Epithelial cell of esophagus (primary cell): ENCODE measurements around the gene NHSL1.

ENCODE experiments used
- DNase-seq: peaks from one replicate; pipeline ENCODE4 v3.0.0; 2010; ENCODE audit warnings: low read depth
- H3K4me3 ChIP-seq: 2 replicates; pipeline ENCODE4 v1.5.1; 2011; ENCODE audit warnings: mild to moderate bottlenecking, low read length, control low read depth
- TF ChIP-seq, protein P1 (sequence below): IDR thresholded peaks from 2 replicates; pipeline ENCODE4 v1.5.1; 2011; ENCODE audit warnings: low read depth, mild to moderate bottlenecking, low read length, control low read depth, inconsistent platforms; ENCODE audit not compliant: insufficient read depth; ENCODE audit errors: missing control alignments

NHSL1 gene

DNA sequence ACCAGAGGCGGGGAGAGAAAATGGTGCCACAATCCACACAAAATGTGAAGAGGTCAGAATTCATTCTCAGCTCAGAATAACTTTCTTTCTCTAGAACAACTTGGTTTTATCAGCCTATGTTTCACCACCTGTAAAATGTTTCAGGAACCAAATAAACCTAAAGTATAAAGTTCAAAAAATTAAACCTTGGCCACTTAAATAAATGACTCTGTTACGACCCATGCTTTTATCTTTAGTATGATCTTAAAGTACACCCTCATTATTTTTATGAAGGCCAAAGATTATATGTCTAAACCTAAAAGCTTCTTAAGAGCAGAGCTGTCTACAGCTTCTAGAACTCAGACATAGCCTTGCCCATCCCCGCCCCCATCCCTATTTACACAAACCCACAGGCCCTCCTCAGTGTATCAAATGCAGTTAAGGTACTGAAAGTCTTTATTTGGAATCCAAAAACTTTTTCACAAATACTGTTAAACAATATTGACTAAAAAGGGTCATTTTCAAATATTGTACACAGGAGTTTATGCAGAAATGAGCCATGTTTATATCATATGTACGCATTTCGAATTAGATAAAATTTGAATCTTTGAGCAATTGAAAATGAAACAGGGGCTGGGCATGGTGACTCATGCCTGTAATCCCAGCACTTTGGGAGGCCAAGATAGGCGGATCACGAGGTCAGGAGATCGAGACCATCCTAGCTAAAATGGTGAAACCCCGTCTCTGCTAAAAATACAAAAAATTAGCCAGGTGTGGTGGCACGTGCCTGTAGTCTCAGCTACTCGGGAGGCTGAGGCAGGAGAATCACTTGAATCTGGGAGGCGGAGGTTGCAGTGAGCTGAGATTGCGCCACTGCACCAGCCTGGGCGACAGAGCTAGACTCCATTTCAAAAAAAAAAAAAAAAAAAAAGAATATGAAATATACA lies 5.7 kb upstream of the NHSL1 start:
- TF ChIP-seq, protein P1, sequence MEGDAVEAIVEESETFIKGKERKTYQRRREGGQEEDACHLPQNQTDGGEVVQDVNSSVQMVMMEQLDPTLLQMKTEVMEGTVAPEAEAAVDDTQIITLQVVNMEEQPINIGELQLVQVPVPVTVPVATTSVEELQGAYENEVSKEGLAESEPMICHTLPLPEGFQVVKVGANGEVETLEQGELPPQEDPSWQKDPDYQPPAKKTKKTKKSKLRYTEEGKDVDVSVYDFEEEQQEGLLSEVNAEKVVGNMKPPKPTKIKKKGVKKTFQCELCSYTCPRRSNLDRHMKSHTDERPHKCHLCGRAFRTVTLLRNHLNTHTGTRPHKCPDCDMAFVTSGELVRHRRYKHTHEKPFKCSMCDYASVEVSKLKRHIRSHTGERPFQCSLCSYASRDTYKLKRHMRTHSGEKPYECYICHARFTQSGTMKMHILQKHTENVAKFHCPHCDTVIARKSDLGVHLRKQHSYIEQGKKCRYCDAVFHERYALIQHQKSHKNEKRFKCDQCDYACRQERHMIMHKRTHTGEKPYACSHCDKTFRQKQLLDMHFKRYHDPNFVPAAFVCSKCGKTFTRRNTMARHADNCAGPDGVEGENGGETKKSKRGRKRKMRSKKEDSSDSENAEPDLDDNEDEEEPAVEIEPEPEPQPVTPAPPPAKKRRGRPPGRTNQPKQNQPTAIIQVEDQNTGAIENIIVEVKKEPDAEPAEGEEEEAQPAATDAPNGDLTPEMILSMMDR = no peak
- DNase-seq = no peak

GRCh38 chr6:138503881-138504680 lies 4.8 kb upstream of the NHSL1 start:
- H3K4me3 ChIP-seq = no peak overlapping the region
- TF ChIP-seq, protein P1 = no peak
- no peak for DNase-seq

More for the DNA sequence above, 5.7 kb upstream of the NHSL1 start:
- H3K4me3 ChIP-seq = no peak overlapping the region

DNA sequence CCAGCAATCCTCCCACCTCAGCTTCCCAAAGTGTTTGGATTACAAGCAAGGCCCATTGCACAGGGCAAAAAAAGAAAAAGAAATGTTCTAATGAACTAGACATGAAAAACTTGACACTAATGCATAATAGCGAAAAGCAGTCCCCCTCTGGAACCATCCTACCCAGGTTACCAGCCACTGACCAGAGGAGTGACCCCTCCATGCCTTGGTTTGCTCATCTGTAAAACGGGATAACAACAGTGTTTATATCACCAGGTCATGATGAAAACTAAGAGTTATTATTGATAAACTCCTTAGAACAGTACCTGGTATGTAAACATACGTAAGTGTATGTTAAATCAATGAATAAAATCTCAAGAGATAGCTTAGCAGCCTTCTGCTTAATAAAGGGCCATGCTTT lies 3.3 kb upstream of the NHSL1 start:
- H3K4me3 ChIP-seq = no peak overlapping the region
- TF ChIP-seq, protein P1 = no peak
- DNase-seq = no peak

DNA sequence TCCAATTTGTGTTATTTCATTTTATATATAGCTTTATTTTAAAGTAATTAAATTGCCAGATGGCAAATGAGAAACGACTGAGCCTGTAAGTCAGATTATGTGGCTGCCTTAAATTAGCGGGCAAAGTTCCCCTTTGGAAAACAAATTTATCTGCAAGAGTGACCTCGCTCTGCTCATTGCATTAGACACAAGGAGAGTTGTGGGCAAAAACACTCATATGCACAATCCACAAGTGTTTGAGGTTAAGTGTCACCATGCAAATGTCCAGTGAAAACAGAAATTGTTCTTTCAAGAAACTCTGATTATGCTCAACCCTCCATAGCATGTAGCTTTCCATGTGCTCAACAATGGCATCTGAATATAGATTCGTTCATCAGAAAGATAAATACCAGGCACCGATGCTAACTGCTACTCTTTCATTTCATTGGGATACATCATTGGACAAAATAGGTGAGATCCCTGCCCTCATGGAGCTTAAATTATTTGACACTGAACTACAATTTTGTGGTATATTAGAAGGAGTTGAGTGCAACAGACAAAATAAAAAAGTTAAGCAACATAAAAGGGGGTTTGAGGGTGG lies 1.7 kb upstream of the NHSL1 start:
- TF ChIP-seq, protein P1 = no peak
- DNase-seq = no peak
- H3K4me3 ChIP-seq = no peak overlapping the region

DNA sequence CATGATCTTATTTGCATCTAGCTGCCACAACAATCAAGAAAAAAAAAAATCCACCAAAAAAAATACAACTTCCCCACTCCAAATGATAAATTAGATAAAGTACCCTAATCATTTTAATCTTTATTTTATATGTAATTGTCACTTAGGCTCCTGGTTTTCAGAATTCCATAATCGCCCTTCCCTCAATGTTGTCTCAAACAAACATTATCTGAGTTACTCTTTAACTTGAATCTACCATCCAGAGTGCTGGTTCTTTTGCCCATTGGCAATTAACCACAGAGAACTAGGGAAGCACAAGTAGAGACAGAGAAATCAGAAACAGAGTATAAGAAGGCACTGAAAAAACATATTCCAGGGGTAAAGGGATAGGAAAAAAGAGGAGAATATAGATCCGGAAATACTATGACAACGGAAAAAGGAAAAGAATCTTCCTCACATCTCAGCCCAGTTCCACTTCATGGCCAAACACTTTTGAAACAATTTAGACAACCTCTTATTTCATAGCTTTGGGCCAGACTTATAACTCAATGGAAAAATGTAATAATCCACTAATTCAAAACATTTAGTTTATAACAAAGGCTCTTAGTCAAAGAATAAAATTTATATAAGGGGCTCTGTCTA lies 861 bp upstream of the NHSL1 start:
- no peak for DNase-seq

More for the DNA sequence above, 861 bp upstream of the NHSL1 start:
- TF ChIP-seq, protein P1 = no peak
- no peak overlapping the region for H3K4me3 ChIP-seq
